ENCODE results near the gene C21orf58. TPM values are rescaled to one million over a fixed set of nuclear protein-coding genes. Genes with fewer than 3 reads are reported as not detected.

Gene C21orf58
- polyA plus RNA-seq, 1 of the 3 experiments (the other 2 are of a cell fraction), result 9.7 TPM

DNA sequence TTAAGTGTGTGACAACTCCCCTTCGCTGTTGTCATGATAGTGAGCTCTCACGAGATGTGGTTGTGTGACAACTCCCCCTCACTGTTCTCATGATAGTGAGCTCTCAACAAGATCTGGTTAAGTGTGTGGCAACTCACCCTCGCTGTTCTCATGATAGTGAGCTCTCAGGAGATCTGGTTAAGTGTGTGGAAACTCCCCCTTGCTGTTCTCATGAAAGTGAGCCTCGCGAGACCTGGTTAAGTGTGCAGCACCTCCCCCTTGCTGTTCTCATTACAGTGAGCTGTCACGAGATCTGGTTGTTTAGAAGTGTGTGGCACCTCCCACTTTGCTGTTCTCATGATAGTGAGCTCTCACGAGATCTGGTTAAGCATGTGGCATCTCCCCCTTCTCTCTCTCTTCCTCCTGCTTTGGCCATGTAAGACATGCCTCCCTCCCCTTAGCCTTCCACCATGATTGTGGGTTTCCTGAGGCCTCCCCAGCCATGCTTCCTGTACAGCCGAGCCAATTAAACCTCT is 70.0 kb downstream of the C21orf58 start:
- no peaks in the 10 kb centered on the region for H4K20me1 ChIP-seq (ENCODE audit: insufficient read depth)
- no peak overlapping the region for H2AFZ ChIP-seq (ENCODE audit: low read depth)
- no peak overlapping the region for H3K9ac ChIP-seq
- ChIA-PET CTCF (interaction anchor here (1.1 to 1.3 kb wide), 3 partner anchors 20 to 23 kb away, joined by 3 read pairs; no protein-coding TSS in a partner anchor), POLR2A (no interaction called here)
- no peak for TF ChIP-seq RFX5 (IDR thresholded peaks at IDR 0.05; ENCODE audit: low read length)
- no peak for TF ChIP-seq EP300 (IDR thresholded peaks at IDR 0.05; ENCODE audit: borderline replicate concordance in 1 of 2, low read depth in 1 of 2, low read length in 1 of 2)
- no peak for TF ChIP-seq YY1 (IDR thresholded peaks at IDR 0.05; ENCODE audit: low read depth)
- TF ChIP-seq, protein P1, sequence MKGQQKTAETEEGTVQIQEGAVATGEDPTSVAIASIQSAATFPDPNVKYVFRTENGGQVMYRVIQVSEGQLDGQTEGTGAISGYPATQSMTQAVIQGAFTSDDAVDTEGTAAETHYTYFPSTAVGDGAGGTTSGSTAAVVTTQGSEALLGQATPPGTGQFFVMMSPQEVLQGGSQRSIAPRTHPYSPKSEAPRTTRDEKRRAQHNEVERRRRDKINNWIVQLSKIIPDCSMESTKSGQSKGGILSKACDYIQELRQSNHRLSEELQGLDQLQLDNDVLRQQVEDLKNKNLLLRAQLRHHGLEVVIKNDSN (IDR thresholded peaks at IDR 0.05; ENCODE audit: borderline replicate concordance, low read depth), result no peak
- TF ChIP-seq NFIC (IDR thresholded peaks at IDR 0.05; ENCODE audit: borderline replicate concordance), result no peak
- no peak for TF ChIP-seq TEAD4 (IDR thresholded peaks at IDR 0.05; ENCODE audit: borderline replicate concordance, insufficient read depth)
- TF ChIP-seq GABPA (IDR thresholded peaks at IDR 0.05; ENCODE audit: low read depth), result no peak
- TF ChIP-seq REST (IDR thresholded peaks at IDR 0.05; ENCODE audit: low read depth, low read length), result no peak
- TF ChIP-seq SMC3 (IDR thresholded peaks at IDR 0.05; ENCODE audit: low read depth, low read length), result no peak
- no peak for TF ChIP-seq CTCF (IDR thresholded peaks at IDR 0.05)
- no peak for TF ChIP-seq RCOR1 (IDR thresholded peaks at IDR 0.05; ENCODE audit: low read length)
- no peak overlapping the region for H3K4me2 ChIP-seq
- H3K27me3 ChIP-seq (ENCODE audit: insufficient read depth), result no peaks in the 10 kb centered on the region
- no peak overlapping the region for H3K27ac ChIP-seq (ENCODE audit: low read depth in 2 of 2, low read length in 1 of 2)
- H3K9me2 ChIP-seq, result no peaks in the 10 kb centered on the region
- no peaks in the 10 kb centered on the region for H3K4me1 ChIP-seq (ENCODE audit: control insufficient read depth in 1 of 2, insufficient read depth in 2 of 2, low read depth in 1 of 2, low read length in 1 of 2)
- peaks cover 70% of the 10 kb centered on the region in 2 experiments for H3K36me3 ChIP-seq (replicated peaks in 1 of 2; ENCODE audit: control insufficient read depth in 1 of 2, insufficient read depth in 2 of 2, low read length in 1 of 2)
- peaks cover 9% of the 10 kb centered on the region for H3F3A ChIP-seq (replicated peaks; ENCODE audit: insufficient read depth)
- no peaks in the 10 kb centered on the region for H3K79me2 ChIP-seq (ENCODE audit: insufficient read depth)
- WGBS (ENCODE audit: low lambda C conversion rate), result 90% methylated on average over 8 of the region's 8 CpGs
- H3K9me3 ChIP-seq, result no peaks in the 10 kb centered on the region
- no peak overlapping the region for H3K4me3 ChIP-seq (ENCODE audit: low read depth in 2 of 2, low read length in 1 of 2)
- DNase-seq, result no peak
